ENCODE measurements around the gene ZBTB7C.

DNA sequence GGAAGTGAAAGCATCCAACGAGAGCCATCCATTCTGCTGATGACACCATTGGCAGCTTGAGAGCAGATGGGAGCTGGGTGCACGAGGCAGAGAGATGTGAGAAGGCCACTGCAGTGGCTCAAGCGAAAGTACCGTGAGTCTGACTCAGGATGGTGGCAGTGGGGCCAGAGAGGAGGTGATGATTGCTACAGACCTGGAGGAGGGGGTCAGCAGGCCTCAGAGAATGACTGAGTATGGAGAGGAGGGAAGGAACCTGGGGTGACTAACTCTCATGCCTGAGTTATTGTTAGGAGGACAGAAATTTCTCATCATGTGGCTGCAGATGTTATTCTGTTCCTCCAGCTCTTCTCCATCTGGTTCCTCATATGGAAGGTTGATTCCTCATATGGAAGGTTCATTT is 8.8 kb upstream of the ZBTB7C start:
- TF ChIP-seq CTCF (IDR thresholded peaks at IDR 0.05) (no peak), POLR2A (IDR thresholded peaks at IDR 0.05) (no peak)
